Small intestine (tissue), 7 donors: Measurements from ENCODE around the gene HAGHL. TPM values are rescaled to one million over a fixed set of nuclear protein-coding genes. Genes with fewer than 3 reads are reported as not detected.

Source experiments
- DNase-seq, 2 donors: peaks; one replicate each; pipeline versions ENCODE4 v3.0.0 to v3.0.0-alpha.2; 2013
- FAIRE-seq: peaks from 2 replicates; lab custom pipeline; 2012; peaks lifted over from hg19 to GRCh38; lab: Jason Lieb, UNC
- H3K27ac ChIP-seq, 3 donors: one replicate each; pipeline ENCODE4 v1.5.1; 2013; ENCODE audit warnings: low read length in 2 of 3, mild to moderate bottlenecking in 2 of 3, control low read depth in 1 of 3, inconsistent platforms in 1 of 3, low read depth in 1 of 3, moderate library complexity in 1 of 3
- H3K27me3 ChIP-seq, 3 donors: one replicate each; pipeline ENCODE4 v1.6.1; 2013; ENCODE audit warnings: low read length in 3 of 3, inconsistent platforms in 1 of 3; ENCODE audit not compliant: control insufficient read depth in 3 of 3, insufficient read depth in 3 of 3
- H3K36me3 ChIP-seq, 3 donors: one replicate each; pipeline ENCODE4 v1.6.1; 2013; ENCODE audit warnings: low read length in 3 of 3, inconsistent platforms in 1 of 3, low read depth in 1 of 3, mild to moderate bottlenecking in 1 of 3, moderate library complexity in 1 of 3; ENCODE audit not compliant: control insufficient read depth in 3 of 3, insufficient read depth in 2 of 3
- H3K4me1 ChIP-seq, 3 donors: one replicate each; pipeline ENCODE4 v1.6.1; 2013; ENCODE audit warnings: low read length in 2 of 3, inconsistent platforms in 1 of 3, low read depth in 1 of 3, mild to moderate bottlenecking in 1 of 3, moderate library complexity in 1 of 3; ENCODE audit not compliant: control insufficient read depth in 3 of 3, insufficient read depth in 2 of 3
- H3K4me3 ChIP-seq, 3 donors: one replicate each; pipeline ENCODE4 v1.5.1; 2013; ENCODE audit warnings: low read length in 3 of 3, control low read depth in 1 of 3, inconsistent platforms in 1 of 3, low read depth in 1 of 3, mild to moderate bottlenecking in 1 of 3, moderate library complexity in 1 of 3
- H3K9me3 ChIP-seq, 2 donors: one replicate each; pipeline ENCODE4 v1.6.1; 2013; ENCODE audit warnings: low read depth in 1 of 2, low read length in 1 of 2; ENCODE audit not compliant: control insufficient read depth in 2 of 2, insufficient read depth in 1 of 2
- WGBS, 3 donors: extraction: QIAGEN DNeasy Blood & Tissue Kit; methylation state at CpG; one replicate each; pipeline ENCODE4 v1.1.7; 2013; 5-methylcytosine and 5-hydroxymethylcytosine counted together
- polyA plus RNA-seq, 4 donors: library from polyadenylated mRNA; stranded (reverse) in 3 of 4; unstranded in 1 of 4; fragments of 200-250 nt in 3 of 4; fragments of 120-200 nt in 1 of 4; gene quantifications; one replicate each; pipeline versions ENCODE4 v1.2.1 to v1.2.3, GENCODE V29; 2013
- donor health status: healthy with polysubstance abuse.
- donor health status: control.
- donor health status: control.
- donor health status: Bipolar disorder and iron deficiency.
- donor health status: healthy.

HAGHL gene
- polyA plus RNA-seq, 4 donors, result 1.4 to 4.8 (median 3.4) TPM

DNA sequence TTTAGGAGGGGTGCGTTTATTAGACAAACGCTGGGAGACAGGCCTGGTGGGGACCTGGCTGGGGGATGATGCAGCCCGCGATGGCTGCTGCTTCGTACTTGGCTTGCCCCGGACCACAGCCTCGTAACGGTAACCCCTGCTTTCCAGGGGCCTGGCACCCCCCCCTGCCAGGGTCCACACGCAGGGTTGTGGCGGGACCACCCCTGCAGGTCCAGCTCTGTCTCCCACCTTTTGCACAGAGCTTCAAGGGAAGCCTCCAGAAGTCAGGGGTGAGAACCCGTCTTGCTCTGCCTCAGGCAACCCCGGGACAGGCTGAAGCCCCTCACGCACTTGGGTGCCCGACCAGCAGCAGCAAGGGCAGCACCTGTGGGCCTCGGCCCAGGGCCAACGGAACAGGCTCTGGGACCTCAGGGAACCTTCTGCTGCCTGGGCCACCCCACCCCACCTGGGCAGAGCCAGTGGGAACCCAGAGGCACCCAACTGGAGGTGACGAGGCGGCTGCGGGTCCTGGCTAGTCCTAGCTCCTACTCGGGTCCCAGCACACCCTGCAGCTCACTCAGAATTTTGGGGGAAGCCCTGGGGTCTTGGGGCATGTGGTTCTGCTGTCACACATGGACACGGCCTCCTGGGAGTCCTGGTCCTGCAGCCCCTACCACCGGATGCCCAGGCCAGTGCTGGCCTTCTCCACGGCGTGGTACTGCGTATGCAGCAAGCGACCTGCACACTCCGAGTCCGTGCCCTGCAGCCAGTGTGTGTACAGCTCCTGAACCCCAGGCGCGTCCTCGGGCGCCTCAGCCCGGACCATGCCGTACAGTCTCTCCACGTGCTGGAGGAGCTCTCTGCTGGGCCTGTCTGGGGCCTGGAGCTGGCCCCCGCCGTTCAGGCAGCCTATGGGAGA lies 3.1 kb downstream of the HAGHL start:
- H3K36me3 ChIP-seq, result peaks cover 2 to 57% (median 10%) of the 10 kb centered on the region in 3 donors

DNA sequence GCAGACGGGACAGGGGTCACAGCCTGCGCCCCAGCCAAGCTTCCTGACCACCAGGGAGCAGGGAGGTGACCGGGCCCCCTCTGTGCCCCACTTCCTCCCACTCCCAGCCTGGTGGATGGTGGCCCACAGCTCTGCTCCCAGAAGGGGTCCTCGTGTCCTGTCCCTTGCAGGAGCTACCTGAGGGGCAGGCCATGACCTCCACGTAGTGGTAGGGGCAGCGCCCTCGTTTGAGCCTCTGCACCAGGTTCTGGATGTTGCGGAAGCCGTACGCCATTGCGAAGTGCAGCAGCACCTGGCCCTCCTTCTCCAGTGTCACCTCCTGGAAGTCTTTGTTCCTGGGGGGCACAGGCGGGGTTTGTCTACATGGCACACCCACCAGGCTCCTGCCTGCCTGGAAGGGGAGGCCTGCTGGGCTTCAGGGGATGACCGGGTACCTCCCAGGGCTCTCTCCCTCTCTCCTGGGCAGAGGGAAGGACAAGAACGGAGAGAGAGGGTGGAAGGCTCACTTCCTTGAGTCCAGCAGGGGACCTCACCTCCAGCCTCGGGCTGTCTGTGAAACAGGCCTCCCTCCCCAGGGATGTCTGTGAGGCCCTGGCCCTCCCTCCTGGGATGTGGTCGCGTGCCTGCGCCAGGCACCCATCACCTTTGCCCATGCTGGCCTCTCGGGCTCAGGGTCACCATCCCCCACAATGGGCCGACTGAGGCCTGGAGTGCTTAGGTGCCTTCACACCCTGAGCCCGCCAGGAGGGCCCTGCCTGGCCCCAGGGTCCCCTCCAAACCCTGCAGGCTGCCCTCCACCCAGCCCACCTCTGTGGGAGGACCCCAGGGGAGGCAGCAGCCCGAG lies 4.0 kb downstream of the HAGHL start:
- DNase-seq (no peak), FAIRE-seq (no peak)
- no peak overlapping the region for H3K27ac ChIP-seq
- 86 to 90% (median 87%) methylated on average over 16 to 22 of the region's 22 CpGs for WGBS, 3 donors
- H3K4me3 ChIP-seq, result no peak overlapping the region
- H3K4me1 ChIP-seq, result peaks cover 0 to 19% (median 4%) of the 10 kb centered on the region in 3 donors
- peaks cover 2 to 66% (median 10%) of the 10 kb centered on the region in 3 donors for H3K36me3 ChIP-seq
- H3K9me3 ChIP-seq, result no peaks in the 10 kb centered on the region
- peaks cover 0 to 17% (median 6%) of the 10 kb centered on the region in 3 donors for H3K27me3 ChIP-seq

More for the DNA sequence above, 3.1 kb downstream of the HAGHL start:
- Histone ChIP-seq H3K4me3 (no peak overlapping the region), H3K9me3 (no peaks in the 10 kb centered on the region), H3K27me3 (peaks cover 0 to 22% (median 8%) of the 10 kb centered on the region in 3 donors), H3K4me1 (peaks cover 0 to 19% (median 4%) of the 10 kb centered on the region in 3 donors), H3K27ac (no peak overlapping the region)
- FAIRE-seq, result no peak
- 90 to 93% (median 92%) methylated on average over 33 to 37 of the region's 37 CpGs for WGBS, 3 donors
- DNase-seq, result no peak

DNA sequence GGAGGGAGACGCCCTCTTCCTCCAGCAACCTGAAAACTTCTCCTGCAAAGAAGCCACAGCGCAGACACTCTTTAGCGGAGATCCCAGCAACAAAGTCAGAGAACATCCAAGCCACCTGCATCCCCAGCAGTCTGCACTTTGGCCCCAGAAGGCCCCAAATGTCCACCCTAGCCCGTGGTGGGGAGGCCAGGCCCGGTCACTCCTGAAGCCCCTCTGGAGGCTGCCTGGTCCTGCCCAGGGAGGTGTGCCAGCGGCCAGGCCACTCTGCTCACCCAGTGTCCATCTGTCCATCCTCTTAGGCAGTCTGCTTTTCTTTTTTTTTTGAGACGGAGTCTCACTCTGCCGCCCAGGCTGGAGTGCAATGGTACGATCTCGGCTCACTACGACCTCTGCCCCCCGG lies 5.4 kb downstream of the HAGHL start:
- FAIRE-seq, result no peak
- Histone ChIP-seq H3K36me3 (peaks cover 2 to 80% (median 12%) of the 10 kb centered on the region in 3 donors), H3K4me3 (no peak overlapping the region), H3K27me3 (peaks cover 0 to 6% (median 2%) of the 10 kb centered on the region in 3 donors), H3K27ac (no peak overlapping the region), H3K4me1 (peaks cover 0 to 12% (median 4%) of the 10 kb centered on the region in 3 donors), H3K9me3 (no peaks in the 10 kb centered on the region)
- WGBS, 3 donors, result 91 to 97% (median 93%) methylated on average over 12 of the region's 12 CpGs
- no peak for DNase-seq

DNA sequence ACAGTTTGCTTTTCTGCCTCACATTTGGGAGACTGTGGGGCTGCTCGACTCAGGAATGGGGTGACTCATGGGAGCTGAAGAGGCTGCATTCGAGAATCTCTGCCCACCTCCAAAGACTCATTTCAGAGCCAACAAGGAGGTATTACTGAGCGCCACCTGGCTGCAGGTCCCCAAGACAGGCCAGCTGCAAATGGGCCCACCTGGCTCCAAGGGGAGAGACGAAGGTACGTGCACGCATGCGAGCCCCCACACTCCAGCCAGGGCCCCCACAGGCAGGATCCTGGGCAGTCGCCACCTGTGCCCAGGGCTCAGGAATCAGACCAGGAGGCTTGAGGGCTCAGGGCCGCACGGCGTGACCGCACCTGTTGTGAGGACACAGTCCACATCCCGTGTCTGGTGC lies 6.0 kb downstream of the HAGHL start:
- Histone ChIP-seq H3K27ac (no peak overlapping the region), H3K36me3 (peaks cover 2 to 86% (median 12%) of the 10 kb centered on the region in 3 donors), H3K4me3 (no peak overlapping the region), H3K9me3 (no peaks in the 10 kb centered on the region), H3K27me3 (peaks cover 0 to 3% (median 0%) of the 10 kb centered on the region in 3 donors), H3K4me1 (peaks cover 0 to 6% (median 4%) of the 10 kb centered on the region in 3 donors)
- FAIRE-seq (no peak), DNase-seq (no peak)
- 88 to 89% (median 88%) methylated on average over 13 of the region's 13 CpGs for WGBS, 3 donors

DNA sequence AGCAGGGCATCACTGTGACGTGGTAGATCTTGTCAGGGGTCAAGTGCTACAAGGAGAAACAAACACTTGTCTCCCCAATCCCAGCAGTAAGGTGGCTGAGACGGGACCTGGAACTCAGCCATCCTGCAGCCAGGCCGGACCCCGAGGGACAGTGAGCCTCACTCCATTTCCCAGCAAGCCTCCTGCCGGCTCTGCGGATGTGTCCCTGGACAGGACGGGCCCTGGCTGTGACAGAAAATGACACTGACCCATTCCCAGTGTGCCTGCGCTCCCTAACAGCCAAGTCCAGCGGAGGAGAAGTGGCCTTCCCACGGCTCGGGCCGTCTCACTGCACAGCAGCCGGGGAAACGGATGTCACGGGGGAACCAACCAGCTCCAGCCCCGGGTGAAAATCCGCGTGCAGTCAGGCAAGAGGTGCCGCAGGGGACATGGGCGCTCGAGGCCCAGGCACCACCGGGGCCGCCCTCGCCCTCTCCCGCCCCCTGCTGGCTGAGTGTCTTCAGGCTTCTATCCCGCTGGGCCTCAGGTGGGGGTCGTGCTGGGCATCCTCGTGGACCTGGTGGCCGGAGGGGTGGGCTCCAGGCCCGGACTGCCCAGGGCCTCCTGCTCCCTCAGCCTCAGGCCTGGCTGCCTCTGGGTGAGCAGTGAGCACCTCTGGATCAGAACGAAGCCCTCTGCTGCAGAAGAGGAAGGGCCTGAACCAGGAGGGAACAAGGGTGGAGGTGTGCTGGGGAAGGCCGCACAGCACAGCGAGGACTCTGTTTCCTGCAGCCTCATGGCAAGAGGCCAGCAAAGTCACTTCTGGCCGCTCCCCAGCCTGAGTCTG lies 6.7 kb downstream of the HAGHL start:
- peaks cover 0 to 4% (median 1%) of the 10 kb centered on the region in 3 donors for H3K4me1 ChIP-seq
- WGBS, 3 donors, result 84 to 90% (median 85%) methylated on average over 34 of the region's 34 CpGs
- H3K27me3 ChIP-seq, result peaks cover 0 to under 1% (median 0%) of the 10 kb centered on the region in 3 donors
- H3K27ac ChIP-seq, result no peak overlapping the region
- no peak overlapping the region for H3K4me3 ChIP-seq
- H3K9me3 ChIP-seq, result no peaks in the 10 kb centered on the region
- FAIRE-seq (no peak), DNase-seq (no peak)
- peaks cover 2 to 91% (median 12%) of the 10 kb centered on the region in 3 donors for H3K36me3 ChIP-seq

DNA sequence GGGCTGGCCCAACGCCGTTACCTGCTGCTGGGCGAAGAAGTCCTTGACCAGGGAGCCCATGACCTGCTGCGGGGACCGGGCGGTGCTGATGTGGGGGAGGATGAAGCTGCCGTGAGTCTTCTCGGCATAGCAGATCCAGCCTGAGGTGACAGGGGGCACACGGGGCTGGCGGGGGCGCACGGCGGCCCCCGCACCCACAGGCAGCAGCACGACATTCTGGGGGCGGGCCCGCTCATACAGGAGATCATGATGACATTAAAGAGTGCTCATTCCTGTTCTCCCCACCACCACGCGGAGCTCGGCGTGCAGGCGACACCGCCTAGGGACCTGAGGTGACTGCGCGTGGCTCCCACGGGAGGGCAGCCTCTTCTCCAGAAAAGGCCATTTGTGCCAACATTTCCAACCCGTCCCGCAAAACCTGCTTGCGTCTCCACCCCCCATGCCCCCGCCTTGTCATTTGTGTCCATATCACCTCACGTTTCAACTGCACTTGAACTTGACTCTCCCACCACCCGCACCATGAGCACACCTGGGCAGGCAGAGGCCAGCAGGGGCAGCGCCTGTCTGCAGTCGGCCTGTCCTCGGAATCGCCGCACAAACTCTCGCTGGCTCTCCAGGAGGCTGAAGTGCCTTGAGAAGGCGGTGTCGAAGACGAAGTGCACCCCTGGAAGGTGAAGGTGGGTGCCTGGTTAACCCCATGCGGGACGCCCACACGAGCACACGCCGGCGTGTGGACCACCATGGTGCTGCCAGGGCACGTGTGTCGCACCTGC lies 7.5 kb downstream of the HAGHL start:
- Histone ChIP-seq H3K27me3 (no peaks in the 10 kb centered on the region), H3K9me3 (no peaks in the 10 kb centered on the region), H3K27ac (no peak overlapping the region), H3K36me3 (peaks cover 2 to 97% (median 12%) of the 10 kb centered on the region in 3 donors), H3K4me1 (no peaks in the 10 kb centered on the region), H3K4me3 (no peak overlapping the region)
- DNase-seq (no peak), FAIRE-seq (no peak)
- 92 to 96% (median 92%) methylated on average over 44 to 49 of the region's 49 CpGs for WGBS, 3 donors

DNA sequence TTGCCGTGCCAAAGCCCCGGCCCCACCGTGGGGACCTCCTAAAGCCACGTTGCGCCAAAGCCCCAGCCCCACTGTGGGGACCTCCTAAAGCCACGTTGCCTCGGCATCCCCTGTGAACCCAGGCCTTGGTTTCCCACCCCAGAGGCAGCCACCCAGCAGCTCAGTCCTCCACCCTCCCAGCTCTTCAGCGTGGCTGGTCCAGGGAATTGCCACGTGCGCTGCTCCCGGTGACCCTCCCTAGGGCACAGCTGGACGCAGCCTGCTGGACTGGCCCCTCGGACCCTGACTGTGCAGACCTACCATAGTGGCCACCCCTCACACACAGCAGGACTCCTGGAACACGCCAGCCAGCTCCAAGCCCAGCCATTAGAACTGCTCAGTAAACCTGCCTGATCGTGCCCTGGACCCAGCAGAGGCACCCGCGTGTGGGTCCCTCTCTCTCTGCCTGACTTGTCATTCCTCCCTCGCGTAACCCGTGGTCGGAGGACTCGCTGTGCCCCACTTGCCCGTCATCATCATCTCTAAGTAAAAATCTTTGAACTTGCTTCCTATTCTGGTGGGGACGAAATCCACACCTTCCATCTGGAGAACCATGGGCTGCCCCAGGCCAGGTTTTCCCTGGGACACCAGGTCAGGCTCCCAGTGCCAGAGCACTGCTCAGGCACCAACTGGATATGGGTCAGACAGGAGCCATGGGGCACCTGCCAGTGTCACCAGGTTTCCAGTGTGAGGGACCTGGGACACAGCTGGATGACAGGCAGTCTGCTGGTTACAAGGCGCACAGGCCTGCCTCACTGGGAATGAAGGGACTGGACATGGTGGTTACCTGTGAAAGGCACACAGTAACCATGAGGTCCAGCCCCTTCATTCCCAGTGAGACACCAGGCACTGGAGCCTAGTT lies 8.3 kb downstream of the HAGHL start:
- Histone ChIP-seq H3K9me3 (no peaks in the 10 kb centered on the region), H3K36me3 (peaks cover 2 to 91% (median 12%) of the 10 kb centered on the region in 3 donors), H3K27ac (no peak overlapping the region), H3K4me3 (no peak overlapping the region), H3K27me3 (no peaks in the 10 kb centered on the region), H3K4me1 (peaks cover 0 to 7% (median 3%) of the 10 kb centered on the region in 3 donors)
- 93 to 94% (median 94%) methylated on average over 25 of the region's 25 CpGs for WGBS, 3 donors
- DNase-seq, result no peak
- FAIRE-seq, result no peak
